Psoas muscle (tissue), 8 donors: Measurements from ENCODE around the gene PAK1. TPM values are rescaled to one million over a fixed set of nuclear protein-coding genes. Genes with fewer than 3 reads are reported as not detected.

Experiments
- ATAC-seq, 4 donors: fragments of 200-7000 bp; cut with Tn5 transposase; one replicate each; pipeline ENCODE4 v1.9.1; 2020; ENCODE audit warnings: moderate library complexity in 3 of 4, mild to moderate bottlenecking in 2 of 4
- DNase-seq, 2 donors: peaks; one replicate each; pipeline ENCODE4 v3.0.0-alpha.2; 2020
- H3K27ac ChIP-seq: fragments of 200-600 bp; one replicate; pipeline ENCODE4 v1.8.0; 2022
- H3K27me3 ChIP-seq, 3 donors: fragments of 200-600 bp in 1 of 3; one replicate each; pipeline versions ENCODE4 v1.6.1 to v1.8.0; 2013 to 2022; ENCODE audit warnings: low read length in 2 of 3, mild to moderate bottlenecking in 2 of 3, moderate library complexity in 1 of 3; ENCODE audit not compliant: insufficient read depth in 3 of 3
- H3K36me3 ChIP-seq, 2 donors: fragments of 200-600 bp in 1 of 2; one replicate each; pipeline versions ENCODE4 v1.6.1 to v1.8.0; 2013 to 2022; ENCODE audit warnings: low read depth in 1 of 2, mild to moderate bottlenecking in 1 of 2, moderate library complexity in 1 of 2; ENCODE audit not compliant: insufficient read depth in 1 of 2
- H3K4me1 ChIP-seq: fragments of 200-600 bp; one replicate; pipeline ENCODE4 v1.8.0; 2022
- H3K4me3 ChIP-seq: fragments of 200-600 bp; one replicate; pipeline ENCODE4 v1.8.0; 2022; ENCODE audit warnings: mild to moderate bottlenecking
- H3K9me3 ChIP-seq: fragments of 200-600 bp; one replicate; pipeline ENCODE4 v1.8.0; 2022
- WGBS, 3 donors: extraction: QIAGEN DNeasy Blood & Tissue Kit; methylation state at CpG; one replicate each; pipeline versions ENCODE4 v1.1.6 to v1.1.7; 2013; 5-methylcytosine and 5-hydroxymethylcytosine counted together
- intact Hi-C, 2 donors: fragments of 100-400 bp; cut with DNase I; formaldehyde crosslinking; loops; one replicate each; pipeline versions ENCODE4 v1.11.0 to v1.14.2; 2022
- polyA plus RNA-seq, 3 donors: library from polyadenylated mRNA; stranded (reverse); fragments of 200-250 nt; gene quantifications; one replicate each; pipeline ENCODE4 v1.2.3, GENCODE V29; 2013
- total RNA-seq, 4 donors: library from RNA; stranded (reverse); fragmentation: NEBNext Ultra II Directional in 2 of 4; extraction: Animal tissue kit (Norgen Biotek cat#: 25700) in 2 of 4; gene quantifications; one replicate each; pipeline versions ENCODE4 v1.2.1 to v1.2.4, GENCODE V29; 2021 to 2023
- TF ChIP-seq, protein P1 (sequence below): fragments of 200-600 bp; IDR thresholded peaks from one replicate; pipeline ENCODE4 v1.8.0; 2022; ENCODE audit warnings: antibody characterized with exemption
- donor health status: healthy with polysubstance abuse.
- donor health status: DM: no; HTN: no; CAD: no; lungs with moderate emphysema.
- donor health status: Bipolar disorder and iron deficiency.
- donor health status: healthy.
- donor health status: DM: yes; HTN: yes; CAD: no.
- donor health status: DM: no; HTN: no; CAD: no.
- donor health status: DM: no; HTN: no; CAD: no.
- donor health status: DM: yes; HTN: yes; CAD: no.

Gene PAK1
- total and polyA plus RNA-seq, 7 donors, result 12.8 to 78.7 (median 39.5) TPM

- TF ChIP-seq, protein P1, sequence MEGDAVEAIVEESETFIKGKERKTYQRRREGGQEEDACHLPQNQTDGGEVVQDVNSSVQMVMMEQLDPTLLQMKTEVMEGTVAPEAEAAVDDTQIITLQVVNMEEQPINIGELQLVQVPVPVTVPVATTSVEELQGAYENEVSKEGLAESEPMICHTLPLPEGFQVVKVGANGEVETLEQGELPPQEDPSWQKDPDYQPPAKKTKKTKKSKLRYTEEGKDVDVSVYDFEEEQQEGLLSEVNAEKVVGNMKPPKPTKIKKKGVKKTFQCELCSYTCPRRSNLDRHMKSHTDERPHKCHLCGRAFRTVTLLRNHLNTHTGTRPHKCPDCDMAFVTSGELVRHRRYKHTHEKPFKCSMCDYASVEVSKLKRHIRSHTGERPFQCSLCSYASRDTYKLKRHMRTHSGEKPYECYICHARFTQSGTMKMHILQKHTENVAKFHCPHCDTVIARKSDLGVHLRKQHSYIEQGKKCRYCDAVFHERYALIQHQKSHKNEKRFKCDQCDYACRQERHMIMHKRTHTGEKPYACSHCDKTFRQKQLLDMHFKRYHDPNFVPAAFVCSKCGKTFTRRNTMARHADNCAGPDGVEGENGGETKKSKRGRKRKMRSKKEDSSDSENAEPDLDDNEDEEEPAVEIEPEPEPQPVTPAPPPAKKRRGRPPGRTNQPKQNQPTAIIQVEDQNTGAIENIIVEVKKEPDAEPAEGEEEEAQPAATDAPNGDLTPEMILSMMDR, result no peak
- Histone ChIP-seq H3K27ac (peak overlapping the region; percentile 65), H3K36me3 (no peaks in the 10 kb centered on the region), H3K9me3 (no peaks in the 10 kb centered on the region), H3K27me3 (no peaks in the 10 kb centered on the region), H3K4me3 (peak overlapping the region; percentile 73), H3K4me1 (peaks cover 8% of the 10 kb centered on the region)
- WGBS, 3 donors, result 1 to 6% (median 3%) methylated on average over 32 to 80 of the region's 80 CpGs
- ATAC-seq (peak; percentile 62 to 76 (median 69)), DNase-seq (peak; percentile 34 to 72)
- intact Hi-C loops, result loop anchor here (5.0 to 10.0 kb wide), 4 partner anchors 66 to 118 kb away; no protein-coding TSS in a partner anchor
These were observed 698 bp downstream of the PAK1 start for GRCh38 chr11:77472991-77473800.

GRCh38 chr11:77471558-77472193, 2.2 kb downstream of the PAK1 start:
- no peaks in the 10 kb centered on the region for H3K27me3 ChIP-seq
- no peaks in the 10 kb centered on the region for H3K36me3 ChIP-seq
- no peaks in the 10 kb centered on the region for H3K9me3 ChIP-seq
- TF ChIP-seq, protein P1, result no peak
- H3K4me1 ChIP-seq, result peaks cover 14% of the 10 kb centered on the region
- no peak for ATAC-seq
- intact Hi-C loops, result loop anchor here (5.0 to 10.0 kb wide), 4 partner anchors 64 to 117 kb away; no protein-coding TSS in a partner anchor
- DNase-seq, result no peak
- H3K27ac ChIP-seq, result peak overlapping the region; percentile 65
- 77 to 88% (median 86%) methylated on average over 3 of the region's 3 CpGs for WGBS, 3 donors
- H3K4me3 ChIP-seq, result no peak overlapping the region

GRCh38 chr11:77470971-77471370, 2.9 kb downstream of the PAK1 start:
- Histone ChIP-seq H3K9me3 (no peaks in the 10 kb centered on the region), H3K4me1 (peaks cover 14% of the 10 kb centered on the region), H3K27me3 (no peaks in the 10 kb centered on the region), H3K4me3 (no peak overlapping the region), H3K36me3 (no peaks in the 10 kb centered on the region), H3K27ac (no peak overlapping the region)
- intact Hi-C loops, result loop anchor here (5.0 to 10.0 kb wide), 4 partner anchors 64 to 116 kb away; no protein-coding TSS in a partner anchor
- TF ChIP-seq, protein P1, result no peak
- ATAC-seq, result no peak
- WGBS, 3 donors, result 69 to 88% (median 81%) methylated on average over 5 of the region's 5 CpGs
- no peak for DNase-seq

GRCh38 chr11:77470504-77470903, 3.4 kb downstream of the PAK1 start:
- peaks cover 14% of the 10 kb centered on the region for H3K4me1 ChIP-seq
- H3K36me3 ChIP-seq, result no peaks in the 10 kb centered on the region
- intact Hi-C loops, result loop anchor here (5.0 to 10.0 kb wide), 4 partner anchors 63 to 116 kb away; no protein-coding TSS in a partner anchor
- ATAC-seq, result no peak
- no peak overlapping the region for H3K4me3 ChIP-seq
- DNase-seq, result no peak
- H3K9me3 ChIP-seq, result no peaks in the 10 kb centered on the region
- WGBS, 3 donors, result 80 to 96% (median 91%) methylated on average over 2 of the region's 2 CpGs
- TF ChIP-seq, protein P1, result no peak
- no peak overlapping the region for H3K27ac ChIP-seq
- no peaks in the 10 kb centered on the region for H3K27me3 ChIP-seq
